Iris pigment epithelial cell (primary cell): Measurements from ENCODE around the gene SATB2.

ENCODE experiments used
- DNase-seq: peaks from one replicate; pipeline ENCODE4 v3.0.0-alpha.2; 2011; ENCODE audit warnings: low read depth

SATB2 gene

GRCh38 chr2:199325881-199326280 lies 131.9 kb downstream of the SATB2 start:
- no peak for DNase-seq

- DNase-seq = no peak
Observed at GRCh38 chr2:199322151-199322550, 135.6 kb downstream of the SATB2 start.

- DNase-seq = no peak
Observed at GRCh38 chr2:199317646-199318045, 140.1 kb downstream of the SATB2 start.

- no peak for DNase-seq
Observed at GRCh38 chr2:199316851-199317250, 140.9 kb downstream of the SATB2 start.

- DNase-seq = peak; percentile 48
Observed at GRCh38 chr2:199315299-199316179, 142.2 kb downstream of the SATB2 start.

- DNase-seq = no peak
Observed at GRCh38 chr2:199312931-199313330, 144.8 kb downstream of the SATB2 start.

GRCh38 chr2:199310771-199311585 lies 146.8 kb downstream of the SATB2 start:
- DNase-seq = no peak

- no peak for DNase-seq
Observed at GRCh38 chr2:199309973-199310372, 147.8 kb downstream of the SATB2 start.

- DNase-seq = no peak
Observed at GRCh38 chr2:199309411-199309810, 148.3 kb downstream of the SATB2 start.

- DNase-seq = no peak
Observed at GRCh38 chr2:199308567-199308966, 149.2 kb downstream of the SATB2 start.

- no peak for DNase-seq
Observed at GRCh38 chr2:199307461-199307860, 150.3 kb downstream of the SATB2 start.

GRCh38 chr2:199306116-199306515 lies 151.6 kb downstream of the SATB2 start:
- no peak for DNase-seq

- peak; percentile 80 for DNase-seq
Observed at GRCh38 chr2:199303728-199304177, 154.0 kb downstream of the SATB2 start.

- peak; percentile 23 for DNase-seq
Observed at GRCh38 chr2:199302851-199303250, 154.9 kb downstream of the SATB2 start.

GRCh38 chr2:199288424-199288823 lies 169.3 kb downstream of the SATB2 start:
- no peak for DNase-seq

GRCh38 chr2:199282309-199282708 lies 175.4 kb downstream of the SATB2 start:
- DNase-seq = no peak

GRCh38 chr2:199279146-199279545 lies 178.6 kb downstream of the SATB2 start:
- DNase-seq = no peak

GRCh38 chr2:199278099-199278498 lies 179.6 kb downstream of the SATB2 start:
- peak; percentile 65 for DNase-seq

- DNase-seq = peak; percentile 56
Observed at GRCh38 chr2:199273042-199273511, 184.7 kb downstream of the SATB2 start.

GRCh38 chr2:199261936-199262335 lies 195.8 kb downstream of the SATB2 start:
- DNase-seq = no peak

GRCh38 chr2:199261239-199261638 lies 196.5 kb downstream of the SATB2 start:
- peak; percentile 17 for DNase-seq

GRCh38 chr2:199259671-199260070 lies 198.1 kb downstream of the SATB2 start:
- DNase-seq = no peak

- peak; percentile 2 for DNase-seq
Observed at GRCh38 chr2:199258291-199258690, 199.4 kb downstream of the SATB2 start.
